ENCODE measurements around the gene BBOX1.
A peak's percentile ranks its signal among the peaks of the same experiment; 100 is the strongest.

The BBOX1 gene

DNA sequence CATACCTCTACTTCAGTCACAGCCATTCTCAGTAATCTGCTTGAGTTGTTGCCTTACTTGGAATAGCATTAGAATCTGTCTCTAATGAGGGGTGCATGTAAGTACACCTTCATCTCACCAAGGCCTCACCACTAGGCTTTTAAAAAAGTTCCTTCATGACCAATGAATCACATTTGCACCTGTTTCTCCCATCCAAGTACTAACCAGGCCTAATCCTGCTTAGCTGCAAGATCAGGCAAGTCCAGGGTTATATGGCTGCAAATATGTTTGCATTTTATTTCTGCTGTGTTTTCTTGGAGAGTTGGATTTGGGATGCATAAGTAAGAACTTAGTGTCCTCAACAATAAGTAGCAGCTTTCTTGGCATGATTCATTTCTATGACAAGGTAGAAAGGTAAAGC is 66.9 kb downstream of the BBOX1 start:
- H3K4me3 ChIP-seq (replicated peaks; ENCODE audit: low read depth, low read length): no peak overlapping the region
- TF ChIP-seq CTCF (IDR thresholded peaks at IDR 0.05; ENCODE audit: low read length, missing control alignments): no peak
- DNase-seq (ENCODE audit: low read depth): no peak

DNA sequence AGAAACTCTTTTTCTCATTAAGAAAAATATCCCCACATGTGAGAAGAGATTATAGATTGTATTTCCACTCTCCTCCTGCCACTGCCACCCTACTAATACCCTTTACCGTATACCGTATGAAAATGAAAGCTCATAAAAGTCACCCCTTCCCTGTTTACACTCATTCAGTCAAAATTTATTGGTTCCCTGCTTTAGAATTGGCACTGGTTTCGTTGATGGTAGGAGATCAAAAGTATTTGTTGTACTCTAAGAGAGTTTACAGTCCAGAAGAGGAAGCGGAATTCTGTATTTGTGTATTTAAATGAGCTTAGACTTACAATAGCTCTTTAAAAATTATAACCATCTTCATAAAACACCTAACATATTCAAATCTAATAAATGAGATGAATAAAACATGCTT is 68.2 kb downstream of the BBOX1 start:
- no peak for TF ChIP-seq CTCF (IDR thresholded peaks at IDR 0.05; ENCODE audit: low read length, missing control alignments)

DNA sequence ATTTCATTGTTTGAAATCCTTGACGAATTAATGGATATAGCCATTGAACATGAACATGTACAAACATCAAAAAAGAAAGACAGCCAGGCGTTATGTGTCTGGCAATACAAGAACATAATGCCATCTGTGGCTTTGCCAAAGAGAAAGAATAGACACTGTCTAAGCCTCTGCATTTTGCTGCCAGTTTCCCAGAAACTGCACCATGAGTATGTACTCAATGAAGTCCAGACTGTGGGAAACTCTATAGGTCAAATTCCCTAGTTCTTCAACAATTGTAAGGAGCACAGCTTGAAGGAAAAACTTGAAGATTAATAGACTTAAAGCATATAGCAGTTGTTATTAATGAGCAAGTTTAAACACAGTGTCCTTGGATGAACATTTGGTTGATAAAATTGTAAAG is 71.3 kb downstream of the BBOX1 start:
- no peak overlapping the region for H3K4me3 ChIP-seq (replicated peaks; ENCODE audit: low read depth, low read length)
- no peak for DNase-seq (ENCODE audit: low read depth)
- no peak for TF ChIP-seq CTCF (IDR thresholded peaks at IDR 0.05; ENCODE audit: low read length, missing control alignments)

More for the DNA sequence above, 68.2 kb downstream of the BBOX1 start:
- DNase-seq (ENCODE audit: low read depth): no peak
- no peak overlapping the region for H3K4me3 ChIP-seq (replicated peaks; ENCODE audit: low read depth, low read length)

DNA sequence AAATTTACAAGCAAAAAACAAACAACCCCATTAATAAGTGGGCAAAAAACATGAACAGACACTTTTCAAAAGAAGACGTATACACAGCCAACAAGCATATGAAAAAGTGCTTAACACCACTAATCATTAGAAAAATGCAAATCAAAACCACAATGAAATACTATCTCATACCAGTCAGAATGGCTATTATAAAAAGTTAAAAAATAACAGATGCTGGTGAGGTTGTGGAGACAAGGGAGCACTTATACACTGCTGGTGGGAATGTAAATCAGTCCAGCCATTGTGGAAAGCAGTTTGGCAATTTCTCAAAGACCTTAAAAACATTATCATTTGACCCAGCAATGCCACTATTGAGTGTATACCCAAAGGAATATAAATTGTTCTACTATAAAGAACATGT is 72.3 kb downstream of the BBOX1 start:
- no peak overlapping the region for H3K4me3 ChIP-seq (replicated peaks; ENCODE audit: low read depth, low read length)
- TF ChIP-seq CTCF (IDR thresholded peaks at IDR 0.05; ENCODE audit: low read length, missing control alignments): no peak
- DNase-seq (ENCODE audit: low read depth): no peak

DNA sequence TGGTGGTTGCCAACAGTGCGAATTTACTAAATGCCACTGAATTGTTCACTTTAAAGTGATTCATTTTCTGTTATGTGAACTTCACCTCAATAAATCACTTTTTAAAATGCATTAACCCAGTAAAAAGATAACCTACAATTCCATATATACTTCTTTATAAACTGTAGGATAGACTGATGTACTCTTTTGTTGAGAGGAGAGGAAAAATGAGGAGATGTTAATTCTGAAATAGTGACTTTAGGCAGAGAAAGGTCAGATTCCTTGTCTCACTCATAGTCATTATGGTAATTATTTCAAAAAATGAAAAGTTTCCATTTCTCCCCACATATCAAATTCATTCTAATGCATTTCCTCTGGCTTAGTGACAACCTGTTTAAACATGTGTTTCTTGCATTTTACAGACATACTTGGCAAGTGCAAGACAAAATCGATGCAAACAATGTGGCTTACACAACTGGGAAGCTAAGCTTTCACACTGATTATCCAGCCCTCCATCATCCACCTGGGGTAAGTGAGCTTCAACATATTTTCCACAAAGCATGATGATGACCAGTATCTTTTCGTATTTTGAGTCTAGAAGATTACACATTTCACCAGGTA is 74.5 kb downstream of the BBOX1 start:
- no peak overlapping the region for H3K4me3 ChIP-seq (replicated peaks; ENCODE audit: low read depth, low read length)
- no peak for DNase-seq (ENCODE audit: low read depth)
- TF ChIP-seq CTCF (IDR thresholded peaks at IDR 0.05; ENCODE audit: low read length, missing control alignments): no peak

- H3K4me3 ChIP-seq (replicated peaks; ENCODE audit: low read depth, low read length): no peak overlapping the region
- DNase-seq (ENCODE audit: low read depth): peak; percentile 65
- TF ChIP-seq CTCF (IDR thresholded peaks at IDR 0.05; ENCODE audit: low read length, missing control alignments): no peak
Measured at GRCh38 chr11:27116684-27117083, 76.1 kb downstream of the BBOX1 start.

GRCh38 chr11:27118371-27118770 is 77.8 kb downstream of the BBOX1 start:
- TF ChIP-seq CTCF (IDR thresholded peaks at IDR 0.05; ENCODE audit: low read length, missing control alignments): no peak
- H3K4me3 ChIP-seq (replicated peaks; ENCODE audit: low read depth, low read length): no peak overlapping the region
- DNase-seq (ENCODE audit: low read depth): peak; percentile 10
